AG08396 (cell line): ENCODE results near the gene BID.
"Not testable (repeated sequence)": the region's sequence is repeated elsewhere in the genome, so short reads cannot be mapped to it uniquely, and the experiment has no call there.

Source experiments
- DNase-seq: peaks from one replicate; pipeline ENCODE4 v3.0.0; 2012; ENCODE audit warnings: low spot score, mixed read lengths

Gene BID

GRCh38 chr22:17703811-17704210 lies 70.5 kb downstream of the BID start:
- DNase-seq = no peak

GRCh38 chr22:17700778-17701177 lies 73.5 kb downstream of the BID start:
- DNase-seq = no peak

GRCh38 chr22:17699696-17700340 lies 74.5 kb downstream of the BID start:
- no peak for DNase-seq

- DNase-seq = no peak
Observed at GRCh38 chr22:17698948-17699347, 75.3 kb downstream of the BID start.

GRCh38 chr22:17698276-17698675 lies 76.0 kb downstream of the BID start:
- DNase-seq = not testable (repeated sequence)

- DNase-seq = not testable (repeated sequence)
Observed at GRCh38 chr22:17697196-17697595, 77.1 kb downstream of the BID start.

- DNase-seq = no peak
Observed at GRCh38 chr22:17695986-17696385, 78.3 kb downstream of the BID start.

- DNase-seq = no peak
Observed at GRCh38 chr22:17694752-17695151, 79.5 kb downstream of the BID start.

- DNase-seq = no peak
Observed at GRCh38 chr22:17694193-17694592, 80.1 kb downstream of the BID start.

GRCh38 chr22:17692841-17693240 lies 81.4 kb downstream of the BID start:
- DNase-seq = no peak

GRCh38 chr22:17684245-17684644 lies 90.0 kb downstream of the BID start:
- no peak for DNase-seq
